A172 (cell line): Measurements from ENCODE around the gene BTBD9. TPM values are rescaled to one million over a fixed set of nuclear protein-coding genes. Genes with fewer than 3 reads are reported as not detected.

Source experiments
- total RNA-seq: library from RNA; depleted of rRNA; stranded (reverse); fragments of >200 nt; shearing (Covaris generic); gene quantifications from 2 replicates; pipeline ENCODE4 v1.2.3, GENCODE V29; 2014; rRNA removed

The BTBD9 gene
- total RNA-seq, 1 experiment from 2014 or later: 6.9 TPM

Other genes with a start within 250 kb of the BTBD9 start
- gene GLO1, start 63.2 kb upstream of the BTBD9 start, total RNA-seq: 313 and 315 TPM in 2 replicates
- not detected in 2 replicates for gene DNAH8, start 75.4 kb upstream of the BTBD9 start, total RNA-seq